ENCODE data around the gene CTXN3. TPM values are rescaled to one million over a fixed set of nuclear protein-coding genes. Genes with fewer than 3 reads are reported as not detected.

The CTXN3 gene
- total RNA-seq, result not detected in 2 replicates

DNA sequence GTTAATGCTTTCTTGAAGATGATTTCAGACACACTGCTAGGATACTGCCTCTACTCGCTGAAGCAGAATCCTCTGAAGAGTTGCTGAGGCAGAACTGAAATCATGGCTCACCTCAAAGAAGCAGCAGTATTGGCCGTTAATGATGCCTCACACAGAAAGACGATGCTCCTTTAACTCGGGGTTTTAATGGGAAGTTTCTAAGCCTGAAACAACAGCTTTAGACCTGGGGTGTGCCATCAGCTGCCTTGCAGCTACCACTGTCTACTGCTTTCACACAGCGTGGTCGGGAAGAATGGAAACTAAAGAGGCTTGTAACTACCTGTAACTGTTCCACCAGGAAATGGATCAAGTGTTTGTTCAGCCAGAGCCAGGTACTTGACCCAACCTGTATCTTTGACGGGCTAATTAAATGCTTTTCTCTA lies at the start of gene CTXN3:
Gene CTXN3, plus strand, starts transcription at position 65 of the 422 bp plus-strand sequence. CDS start 8,440 bp downstream, outside the sequence.

DNA sequence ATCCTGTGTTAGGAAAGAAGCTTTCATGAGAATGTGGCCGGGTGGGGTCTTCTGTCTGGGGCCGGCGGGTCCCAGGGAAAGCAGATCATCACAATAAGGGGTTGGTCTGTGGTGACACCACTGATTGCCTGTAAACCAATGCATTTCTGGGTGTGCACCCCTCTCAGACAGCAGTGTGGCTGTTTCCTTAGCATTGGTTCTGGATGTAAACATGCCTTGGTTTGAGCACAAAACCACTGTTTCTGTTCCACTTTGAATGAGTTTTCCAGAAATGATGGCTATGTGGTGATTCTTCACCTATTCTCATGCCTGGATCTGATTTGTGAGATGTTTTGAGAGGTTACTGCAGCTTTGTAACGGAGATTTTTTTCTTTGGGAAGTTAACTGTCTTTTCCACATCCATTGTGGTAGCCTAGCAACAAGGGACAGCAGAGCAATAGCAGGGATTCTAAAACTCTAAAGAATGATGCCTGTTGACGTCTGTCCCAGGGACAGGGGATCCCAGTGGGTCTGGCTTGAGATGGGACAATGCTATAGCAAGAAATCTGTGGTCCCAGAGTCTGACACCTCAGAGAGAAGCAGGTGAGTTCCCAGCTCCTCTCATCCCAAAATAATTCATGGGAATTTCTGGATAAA lies 54.2 kb downstream of the CTXN3 start, which contains the start of gene CCDC192:
Gene CCDC192, plus strand, starts transcription at position 466 of the 636 bp plus-strand sequence. Its CDS starts 55 bp downstream, at position 521.

Other genes with a start within 250 kb of the CTXN3 start
- 38.3 and 41.5 TPM in 2 replicates for gene PRRC1, start 131.4 kb upstream of the CTXN3 start, total RNA-seq
- gene CCDC192, start 54.3 kb downstream of the CTXN3 start, total RNA-seq, result not detected in 2 replicates

Measured in hair follicular keratinocyte (primary cell).